GM12864 (cell line): Measurements from ENCODE around the gene TNS2.

Experiments used
- DNase-seq: peaks from one replicate; pipeline ENCODE4 v3.0.0-alpha.2; 2011; ENCODE audit warnings: low read depth
- H3K4me3 ChIP-seq: 2 replicates; pipeline ENCODE4 v1.5.1; 2011; ENCODE audit warnings: mild to moderate bottlenecking, low read depth, low read length, control low read depth
- TF ChIP-seq, protein P1 (sequence below): IDR thresholded peaks from 2 replicates; pipeline ENCODE4 v1.5.1; 2011; ENCODE audit warnings: low read depth, mild to moderate bottlenecking, moderate library complexity, low read length, control low read depth, inconsistent platforms; ENCODE audit errors: missing control alignments

TNS2 gene

DNA sequence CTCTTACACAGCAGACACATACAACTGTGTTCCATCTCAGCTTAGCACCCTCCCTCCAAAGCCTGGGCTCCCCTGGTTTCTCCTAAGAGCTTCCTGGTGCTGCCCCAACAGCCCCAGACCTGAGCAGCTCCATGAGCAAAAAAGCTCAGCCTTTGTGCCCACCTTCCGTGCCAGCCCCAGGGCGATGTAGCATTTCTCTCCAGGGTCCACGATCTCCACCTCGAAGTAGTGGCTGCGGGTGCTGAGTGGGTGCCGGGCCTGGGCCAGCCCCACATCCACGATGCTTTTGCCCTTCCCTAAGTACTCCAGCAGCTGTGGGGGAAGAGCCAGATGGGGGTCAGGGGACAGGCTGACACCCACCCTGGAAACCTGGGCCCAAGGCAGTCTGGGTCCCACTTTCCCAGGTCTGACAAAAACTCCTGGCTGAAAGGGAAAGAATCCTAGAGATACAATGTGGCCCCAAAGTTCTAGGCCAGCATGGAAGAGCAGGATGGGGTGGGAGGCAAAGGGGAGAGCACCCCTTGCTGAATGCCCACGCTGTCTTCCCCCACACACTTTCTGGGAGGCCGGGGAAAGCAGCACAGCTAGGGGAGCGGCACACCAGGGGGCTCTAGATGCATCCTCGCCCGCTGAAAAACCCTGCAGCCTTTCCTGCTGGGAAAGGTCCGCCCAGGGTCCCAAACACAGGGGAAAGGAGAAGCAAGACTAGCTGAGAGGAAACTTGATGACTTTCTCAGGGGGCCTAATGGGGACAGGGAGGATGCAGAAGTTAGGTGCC is 18.3 kb downstream of the TNS2 start:
- DNase-seq, result no peak
- H3K4me3 ChIP-seq, result no peak overlapping the region
- TF ChIP-seq, protein P1, sequence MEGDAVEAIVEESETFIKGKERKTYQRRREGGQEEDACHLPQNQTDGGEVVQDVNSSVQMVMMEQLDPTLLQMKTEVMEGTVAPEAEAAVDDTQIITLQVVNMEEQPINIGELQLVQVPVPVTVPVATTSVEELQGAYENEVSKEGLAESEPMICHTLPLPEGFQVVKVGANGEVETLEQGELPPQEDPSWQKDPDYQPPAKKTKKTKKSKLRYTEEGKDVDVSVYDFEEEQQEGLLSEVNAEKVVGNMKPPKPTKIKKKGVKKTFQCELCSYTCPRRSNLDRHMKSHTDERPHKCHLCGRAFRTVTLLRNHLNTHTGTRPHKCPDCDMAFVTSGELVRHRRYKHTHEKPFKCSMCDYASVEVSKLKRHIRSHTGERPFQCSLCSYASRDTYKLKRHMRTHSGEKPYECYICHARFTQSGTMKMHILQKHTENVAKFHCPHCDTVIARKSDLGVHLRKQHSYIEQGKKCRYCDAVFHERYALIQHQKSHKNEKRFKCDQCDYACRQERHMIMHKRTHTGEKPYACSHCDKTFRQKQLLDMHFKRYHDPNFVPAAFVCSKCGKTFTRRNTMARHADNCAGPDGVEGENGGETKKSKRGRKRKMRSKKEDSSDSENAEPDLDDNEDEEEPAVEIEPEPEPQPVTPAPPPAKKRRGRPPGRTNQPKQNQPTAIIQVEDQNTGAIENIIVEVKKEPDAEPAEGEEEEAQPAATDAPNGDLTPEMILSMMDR, result no peak

DNA sequence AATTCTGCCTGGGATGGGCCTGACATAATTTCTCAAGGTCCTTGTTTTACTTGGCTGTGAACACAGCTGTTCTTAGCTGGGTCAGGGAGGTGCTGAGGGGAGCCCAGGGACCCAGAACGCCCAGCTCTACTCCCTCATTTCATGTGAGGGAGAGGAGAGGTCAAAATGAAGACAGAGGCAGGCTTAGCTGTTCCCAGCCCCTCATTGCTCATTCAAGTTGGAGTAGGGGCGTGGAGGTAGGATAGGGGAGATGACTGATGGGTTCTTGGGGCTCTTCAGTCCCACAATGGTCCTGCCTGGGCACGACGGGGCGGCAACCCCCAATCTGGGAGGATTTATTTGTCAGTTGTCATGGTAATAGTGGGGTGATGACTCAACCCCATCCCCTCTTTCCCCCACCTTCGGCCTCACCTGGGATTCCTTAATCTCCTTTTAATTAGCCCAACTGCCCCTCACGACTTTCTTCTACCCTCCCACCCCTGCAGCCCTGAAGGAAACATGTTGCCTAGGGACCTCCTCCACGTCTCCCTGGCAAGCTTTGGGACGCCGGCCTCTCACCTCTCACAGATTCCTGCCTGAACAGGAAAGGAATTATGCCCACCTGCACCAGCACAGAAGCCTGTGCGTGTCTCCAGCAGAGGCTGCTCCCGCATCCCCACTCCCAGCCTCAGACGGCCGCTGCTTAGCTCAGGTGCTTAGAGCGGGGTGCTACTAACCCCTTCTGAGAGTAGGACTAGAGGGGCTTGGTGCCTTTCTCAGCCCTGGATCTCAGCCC is 19.1 kb downstream of the TNS2 start:
- DNase-seq, result no peak
- TF ChIP-seq, protein P1, result no peak
- H3K4me3 ChIP-seq, result no peak overlapping the region

- no peak overlapping the region for H3K4me3 ChIP-seq
- TF ChIP-seq, protein P1, result no peak
- DNase-seq, result no peak
Observed at GRCh38 chr12:53069621-53070410, 20.0 kb downstream of the TNS2 start.

DNA sequence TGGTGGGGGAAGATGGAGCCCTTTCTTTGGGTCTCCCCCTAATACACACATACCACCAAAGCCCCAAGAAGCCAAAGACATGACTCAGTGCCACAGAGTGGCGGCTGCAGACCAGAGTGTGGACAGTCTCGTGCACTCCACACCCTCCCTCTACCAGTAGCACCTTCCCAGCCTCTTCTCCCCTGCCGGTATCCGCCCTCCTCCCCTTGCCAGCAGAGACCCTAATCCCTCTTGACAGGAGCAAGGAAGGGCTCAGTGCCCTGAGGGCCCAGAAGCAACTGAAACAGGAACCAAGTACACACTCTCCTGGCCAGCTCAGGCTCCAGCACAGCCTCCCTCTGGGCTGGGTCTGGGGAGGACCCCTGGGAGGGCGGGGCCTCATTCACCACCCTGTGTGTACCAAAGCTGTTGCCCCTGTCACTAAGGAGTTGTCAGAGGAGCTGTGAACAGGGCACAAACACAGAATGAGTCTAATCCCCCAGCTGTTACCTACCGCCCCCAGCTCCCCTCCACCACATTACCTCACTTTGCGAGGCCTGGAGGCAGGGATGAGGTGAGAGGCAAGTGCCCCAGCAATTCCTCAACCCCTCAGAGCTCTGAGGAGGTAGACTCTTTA is 21.1 kb downstream of the TNS2 start:
- DNase-seq, result no peak
- H3K4me3 ChIP-seq, result no peak overlapping the region
- TF ChIP-seq, protein P1, result no peak

GRCh38 chr12:53071591-53072551 is 22.0 kb downstream of the TNS2 start:
- DNase-seq, result no peak
- TF ChIP-seq, protein P1, result no peak

More at GRCh38 chr12:53071591-53072551, 22.0 kb downstream of the TNS2 start:
- H3K4me3 ChIP-seq, result no peak overlapping the region
